NCI-H345 treated with DMSO at 0.1 percent for 48 hours (cell line): ENCODE results near the gene GGT7.
A peak's percentile ranks its signal among the peaks of the same experiment; 100 is the strongest.
"Not testable (repeated sequence)": the region's sequence is repeated elsewhere in the genome, so short reads cannot be mapped to it uniquely, and the experiment has no call there.

Source experiments
- DNase-seq: peaks from one replicate; lab custom pipeline; 2025; ENCODE audit not compliant: unreplicated experiment; lab: John Stamatoyannopoulos, UW

GGT7 gene

GRCh38 chr20:34850969-34851368 lies 21.7 kb downstream of the GGT7 start:
- no peak for DNase-seq

GRCh38 chr20:34849778-34850177 lies 22.9 kb downstream of the GGT7 start:
- no peak for DNase-seq

- DNase-seq, result no peak
Observed at GRCh38 chr20:34848597-34848996, 24.1 kb downstream of the GGT7 start.

- no peak for DNase-seq
Observed at GRCh38 chr20:34843421-34843820, 29.2 kb downstream of the GGT7 start.

- no peak for DNase-seq
Observed at GRCh38 chr20:34842143-34842542, 30.5 kb downstream of the GGT7 start.

GRCh38 chr20:34834459-34834893 lies 38.2 kb downstream of the GGT7 start:
- DNase-seq, result peak; percentile 32

- no peak for DNase-seq
Observed at GRCh38 chr20:34831936-34832335, 40.7 kb downstream of the GGT7 start.

GRCh38 chr20:34829191-34829590 lies 43.5 kb downstream of the GGT7 start:
- DNase-seq, result no peak

GRCh38 chr20:34825530-34826362 lies 46.9 kb downstream of the GGT7 start, which contains the start of gene NCOA6:
TSS of gene NCOA6 (minus strand) at chr20:34825651. CDS start at chr20:34782355, 43,296 bp downstream.
- peak; percentile 69 for DNase-seq

GRCh38 chr20:34824806-34825529 lies 47.7 kb downstream of the GGT7 start:
- peak; percentile 41 for DNase-seq

- DNase-seq, result peak; percentile 72
Observed at GRCh38 chr20:34824452-34824805, 48.2 kb downstream of the GGT7 start.

- DNase-seq, result no peak
Observed at GRCh38 chr20:34824026-34824425, 48.6 kb downstream of the GGT7 start.

- no peak for DNase-seq
Observed at GRCh38 chr20:34820805-34821578, 51.7 kb downstream of the GGT7 start.

- DNase-seq, result no peak
Observed at GRCh38 chr20:34817801-34818200, 54.9 kb downstream of the GGT7 start.

- DNase-seq, result no peak
Observed at GRCh38 chr20:34817072-34817471, 55.6 kb downstream of the GGT7 start.

GRCh38 chr20:34815636-34816035 lies 57.0 kb downstream of the GGT7 start:
- no peak for DNase-seq

- no peak for DNase-seq
Observed at GRCh38 chr20:34808583-34808982, 64.1 kb downstream of the GGT7 start.

GRCh38 chr20:34807944-34808465 lies 64.7 kb downstream of the GGT7 start:
- DNase-seq, result not testable (repeated sequence)

GRCh38 chr20:34806255-34806654 lies 66.4 kb downstream of the GGT7 start:
- DNase-seq, result no peak

GRCh38 chr20:34798871-34799270 lies 73.8 kb downstream of the GGT7 start:
- DNase-seq, result no peak

GRCh38 chr20:34798328-34798727 lies 74.3 kb downstream of the GGT7 start:
- no peak for DNase-seq
